ENCODE measurements around the gene SSTR3.

Gene SSTR3

DNA sequence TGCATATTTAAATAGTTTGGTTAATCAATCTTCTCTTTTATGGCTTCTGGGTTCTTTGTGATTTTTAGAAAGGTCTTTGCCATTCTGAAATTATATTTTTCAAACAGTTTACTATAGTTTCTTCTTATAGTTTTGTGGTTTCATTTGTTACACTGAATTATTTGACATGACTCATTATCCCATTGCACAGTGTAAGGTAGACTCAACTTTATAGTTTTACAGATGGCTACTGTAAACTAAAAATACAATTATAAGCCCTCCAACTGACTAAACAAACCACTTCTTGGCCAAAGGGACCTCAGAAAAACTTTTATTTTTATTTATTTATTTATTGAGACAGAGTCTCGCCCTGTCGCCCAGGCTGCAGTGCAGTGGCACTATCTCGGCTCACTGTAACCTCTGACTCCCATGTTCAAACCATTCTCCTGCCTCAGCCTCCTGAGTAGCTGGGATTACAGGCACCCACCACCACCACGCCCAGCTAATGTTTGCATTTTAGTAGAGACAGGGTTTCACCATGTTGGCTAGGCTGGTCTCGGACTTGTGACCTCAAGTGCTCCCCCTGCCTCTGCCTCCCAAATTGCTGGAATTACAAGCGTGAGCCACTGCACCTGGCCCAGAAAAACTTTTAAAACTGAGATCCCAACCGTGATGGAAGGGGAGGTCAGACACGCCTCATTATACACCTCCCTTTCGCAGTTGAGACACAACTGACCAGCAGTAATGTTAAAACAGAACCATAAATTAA is 45.9 kb upstream of the SSTR3 start:
- no peak for DNase-seq
- H3K27me3 ChIP-seq: peaks cover 0 to 79% of the 10 kb centered on the region in 2 donors
- no peak overlapping the region for H3K4me3 ChIP-seq
- intact Hi-C loops (cut with DNase I; ENCODE audit: low total_unique reads): no loop called here
- no peaks in the 10 kb centered on the region for H3K4me1 ChIP-seq
- peaks cover 0 to under 1% (median 0%) of the 10 kb centered on the region in 3 donors for H3K9me3 ChIP-seq
- TF ChIP-seq CTCF (IDR thresholded peaks at IDR 0.05): no peak
- no peak overlapping the region for H3K27ac ChIP-seq
- no peaks in the 10 kb centered on the region for H3K36me3 ChIP-seq

- Histone ChIP-seq H3K4me3 (no peak overlapping the region), H3K27me3 (peaks cover 0 to 70% of the 10 kb centered on the region in 2 donors), H3K36me3 (no peaks in the 10 kb centered on the region), H3K4me1 (no peaks in the 10 kb centered on the region), H3K9me3 (no peaks in the 10 kb centered on the region), H3K27ac (no peak overlapping the region)
- TF ChIP-seq CTCF (IDR thresholded peaks at IDR 0.05): no peak
- DNase-seq: no peak
- intact Hi-C loops (cut with DNase I; ENCODE audit: low total_unique reads): no loop called here
Observed at GRCh38 chr22:37256075-37256726, 43.9 kb upstream of the SSTR3 start.

DNA sequence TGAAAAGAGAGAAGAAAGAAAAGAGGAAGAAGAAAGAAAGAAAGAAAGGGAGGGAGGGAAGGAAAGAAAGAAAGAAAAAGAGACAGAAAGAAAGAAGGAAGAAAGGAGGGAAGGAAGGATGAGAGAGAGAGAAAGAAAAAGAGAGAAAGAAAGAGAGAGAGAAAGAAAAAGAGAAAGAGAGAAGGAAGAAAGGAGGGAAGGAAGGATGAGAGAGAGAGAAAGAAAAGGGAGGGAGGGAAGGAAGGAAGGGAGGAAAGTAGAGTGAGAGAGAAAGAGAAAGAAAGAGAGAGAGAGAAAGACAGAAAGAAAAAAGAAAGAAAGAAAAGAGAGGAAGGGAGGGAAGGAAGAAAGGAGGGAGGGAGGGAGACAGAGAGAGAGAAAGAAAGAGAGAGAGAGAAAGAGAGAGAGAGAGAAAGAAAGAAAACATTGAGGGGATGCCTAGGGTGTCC is 43.3 kb upstream of the SSTR3 start:
- no peaks in the 10 kb centered on the region for H3K9me3 ChIP-seq
- H3K27ac ChIP-seq: no peak overlapping the region
- H3K4me1 ChIP-seq: no peaks in the 10 kb centered on the region
- no peaks in the 10 kb centered on the region for H3K36me3 ChIP-seq
- no peak overlapping the region for H3K4me3 ChIP-seq
- peaks cover 0 to 70% of the 10 kb centered on the region in 2 donors for H3K27me3 ChIP-seq
- DNase-seq: no peak
- intact Hi-C loops (cut with DNase I; ENCODE audit: low total_unique reads): no loop called here
- TF ChIP-seq CTCF (IDR thresholded peaks at IDR 0.05): no peak

DNA sequence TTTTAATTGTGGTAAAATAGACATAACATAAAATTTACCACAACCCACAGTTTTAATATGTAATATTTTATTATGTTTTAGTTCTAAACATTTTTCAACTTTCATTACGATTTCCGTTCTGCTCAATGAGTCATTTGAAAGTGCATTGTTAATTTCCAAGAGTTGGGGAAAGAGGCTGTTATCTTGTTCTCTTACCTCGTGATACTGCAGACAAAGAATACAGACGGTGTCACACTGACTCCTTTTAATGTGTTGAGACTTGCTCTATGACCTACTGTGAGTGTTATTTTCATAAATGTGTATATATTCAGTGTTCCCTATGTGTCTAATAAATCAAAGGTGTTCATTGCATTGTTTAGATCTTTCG is 42.6 kb upstream of the SSTR3 start:
- no peak for TF ChIP-seq CTCF (IDR thresholded peaks at IDR 0.05)
- no peak overlapping the region for H3K27ac ChIP-seq
- no peaks in the 10 kb centered on the region for H3K36me3 ChIP-seq
- no peak for DNase-seq
- intact Hi-C loops (cut with DNase I; ENCODE audit: low total_unique reads): no loop called here
- peaks cover 0 to 65% of the 10 kb centered on the region in 2 donors for H3K27me3 ChIP-seq
- H3K4me1 ChIP-seq: no peaks in the 10 kb centered on the region
- no peak overlapping the region for H3K4me3 ChIP-seq
- no peaks in the 10 kb centered on the region for H3K9me3 ChIP-seq

DNA sequence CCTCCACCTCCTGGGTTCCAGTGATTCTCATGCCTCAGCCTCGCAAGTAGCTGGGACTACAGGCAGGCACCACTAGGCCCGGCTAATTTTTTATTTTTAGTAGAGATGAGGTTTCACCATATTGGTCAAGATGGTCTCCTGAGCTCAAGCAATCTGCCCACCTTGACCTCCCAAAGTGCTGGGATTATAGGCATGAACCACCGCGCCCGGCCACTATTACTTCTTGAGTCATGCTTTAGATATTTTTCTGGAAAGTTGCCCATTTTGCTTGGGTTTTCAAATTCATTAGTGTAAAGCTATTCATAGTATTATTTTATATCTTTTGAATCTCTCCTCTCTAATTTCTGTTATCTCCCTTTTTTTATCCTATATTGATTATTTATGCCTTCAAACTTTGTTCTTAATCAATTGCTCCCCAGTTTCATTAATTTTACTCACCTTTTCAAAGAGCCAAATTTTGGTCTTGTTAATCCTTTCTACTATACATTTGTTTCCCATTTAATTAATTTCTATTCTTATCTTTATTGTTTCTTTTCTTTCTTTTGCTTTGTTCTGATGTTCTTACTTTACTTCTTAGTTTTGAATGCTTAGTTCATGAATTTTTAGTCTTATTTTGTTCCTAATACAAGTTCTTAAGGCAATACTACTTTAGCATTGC is 42.1 kb upstream of the SSTR3 start:
- no peak overlapping the region for H3K4me3 ChIP-seq
- no peaks in the 10 kb centered on the region for H3K4me1 ChIP-seq
- no peak for DNase-seq
- TF ChIP-seq CTCF (IDR thresholded peaks at IDR 0.05): no peak
- H3K9me3 ChIP-seq: no peaks in the 10 kb centered on the region
- intact Hi-C loops (cut with DNase I; ENCODE audit: low total_unique reads): no loop called here
- H3K27me3 ChIP-seq: peaks cover 0 to 59% of the 10 kb centered on the region in 2 donors
- H3K27ac ChIP-seq: no peak overlapping the region
- H3K36me3 ChIP-seq: no peaks in the 10 kb centered on the region

Data from tibial artery (tissue), 4 donors.